Brain microvascular endothelial cell (primary cell): Measurements from ENCODE around the gene SPNS3.

ENCODE experiments used
- DNase-seq: peaks from one replicate; pipeline ENCODE4 v3.0.0-alpha.2; 2020
- H3K27ac ChIP-seq: fragments of 250-450 bp; sonication (Bioruptor Pico); 2 replicates; pipeline ENCODE4 v1.5.1; 2020; ENCODE audit warnings: mild to moderate bottlenecking, moderate library complexity
- H3K27me3 ChIP-seq: fragments of 250-450 bp; sonication (Bioruptor Pico); replicated peaks from 2 replicates; pipeline ENCODE4 v1.5.1; 2020; ENCODE audit warnings: mild to moderate bottlenecking
- H3K36me3 ChIP-seq: fragments of 250-450 bp; sonication (Bioruptor Pico); replicated peaks from 2 replicates; pipeline ENCODE4 v1.5.1; 2020; ENCODE audit warnings: mild to moderate bottlenecking
- H3K4me3 ChIP-seq: 2 replicates; pipeline ENCODE4 v1.5.1; 2011; ENCODE audit warnings: low read depth, mild to moderate bottlenecking, control low read depth, low read length, moderate library complexity
- CTCF ChIP-seq: IDR thresholded peaks from 2 replicates; pipeline ENCODE4 v1.5.1; 2011; ENCODE audit warnings: low read depth, mild to moderate bottlenecking, moderate library complexity, low read length, control low read depth, inconsistent platforms; ENCODE audit errors: missing control alignments
- in situ Hi-C: cut with HindIII; loops from 2 replicates; pipeline ENCODE4 v1.10.0; 2017; ENCODE audit warnings: low sequenced_read_pairs, low pct_ligation_motif_present

Gene SPNS3

GRCh38 chr17:4469552-4469951, 35.8 kb downstream of the SPNS3 start:
- no peak for TF ChIP-seq CTCF
- Histone ChIP-seq H3K4me3 (no peak overlapping the region), H3K27me3 (no peaks in the 10 kb centered on the region), H3K27ac (no peak overlapping the region), H3K36me3 (no peaks in the 10 kb centered on the region)
- in situ Hi-C loops: no loop called here
- DNase-seq: no peak

- no peak overlapping the region for H3K4me3 ChIP-seq
- H3K36me3 ChIP-seq: no peaks in the 10 kb centered on the region
- TF ChIP-seq CTCF: no peak
- H3K27ac ChIP-seq: no peak overlapping the region
- DNase-seq: no peak
- in situ Hi-C loops: no loop called here
- H3K27me3 ChIP-seq: no peaks in the 10 kb centered on the region
Observed at GRCh38 chr17:4472286-4472685, 38.5 kb downstream of the SPNS3 start.

GRCh38 chr17:4474093-4474492, 40.4 kb downstream of the SPNS3 start:
- Histone ChIP-seq H3K4me3 (no peak overlapping the region), H3K27me3 (no peaks in the 10 kb centered on the region), H3K27ac (no peak overlapping the region), H3K36me3 (no peaks in the 10 kb centered on the region)
- in situ Hi-C loops: no loop called here
- no peak for TF ChIP-seq CTCF
- DNase-seq: no peak

GRCh38 chr17:4475001-4475400, 41.3 kb downstream of the SPNS3 start:
- no peak for TF ChIP-seq CTCF
- Histone ChIP-seq H3K27ac (no peak overlapping the region), H3K27me3 (no peaks in the 10 kb centered on the region), H3K4me3 (no peak overlapping the region), H3K36me3 (no peaks in the 10 kb centered on the region)
- no peak for DNase-seq
- in situ Hi-C loops: no loop called here

- DNase-seq: no peak
- in situ Hi-C loops: no loop called here
Observed at GRCh38 chr17:4475463-4475862, 41.7 kb downstream of the SPNS3 start.

More at GRCh38 chr17:4475463-4475862, 41.7 kb downstream of the SPNS3 start:
- H3K27me3 ChIP-seq: no peaks in the 10 kb centered on the region
- H3K4me3 ChIP-seq: no peak overlapping the region
- no peak overlapping the region for H3K27ac ChIP-seq
- H3K36me3 ChIP-seq: no peaks in the 10 kb centered on the region
- TF ChIP-seq CTCF: no peak
